ENCODE data around the gene RNF14. TPM values are rescaled to one million over a fixed set of nuclear protein-coding genes. Genes with fewer than 3 reads are reported as not detected.
"Not testable (repeated sequence)": the region's sequence is repeated elsewhere in the genome, so short reads cannot be mapped to it uniquely, and the experiment has no call there.

RNF14 gene
- 10 to 100 TPM; 29.4 to 38.5 TPM for total RNA-seq

GRCh38 chr5:141968914-141969608 is at the start of gene RNF14:
TSS of gene RNF14 (plus strand) at chr5:141969105. CDS start at chr5:141973589, 4,484 bp downstream.
- Mint-ChIP-seq H3K27ac (peak within 1 kb of the TSS; percentile 95 to 98), H3K36me3 (peaks cover 7 to 13% of the 10 kb centered on the region in 2 donors), H3K9me3 (no peaks in the 10 kb centered on the region)
- DNase-seq (ENCODE audit: low spot score in 2 of 2) (peak; percentile 95 to 96), ATAC-seq (peak; percentile 96 to 97)

GRCh38 chr5:141919218-141920119 is 49.4 kb upstream of the RNF14 start:
- Mint-ChIP-seq H3K9me3 (no peaks in the 10 kb centered on the region), H3K27ac (peak overlapping the region in 1 of 2 donors; percentile 12), H3K36me3 (peaks cover 0 to 8% of the 10 kb centered on the region in 2 donors)
- no peak for ATAC-seq
- no peak for DNase-seq (ENCODE audit: low spot score in 2 of 2)

GRCh38 chr5:141920771-141921170 is 48.1 kb upstream of the RNF14 start:
- ATAC-seq (no peak), DNase-seq (ENCODE audit: low spot score in 2 of 2) (no peak)
- Mint-ChIP-seq H3K36me3 (peaks cover 6 to 13% of the 10 kb centered on the region in 2 donors), H3K9me3 (no peaks in the 10 kb centered on the region), H3K27ac (peak overlapping the region in 1 of 2 donors; percentile 22)

- Mint-ChIP-seq H3K36me3 (peaks cover 12 to 18% of the 10 kb centered on the region in 2 donors), H3K27ac (peak overlapping the region; percentile 85 to 95)
- peak in 1 of 2 donors; percentile 6 for ATAC-seq
- not testable (repeated sequence) for H3K9me3 Mint-ChIP-seq; DNase-seq (ENCODE audit: low spot score in 2 of 2)
These were observed 46.0 kb upstream of the RNF14 start for GRCh38 chr5:141922827-141923447.

- no peaks in the 10 kb centered on the region for H3K9me3 Mint-ChIP-seq
- H3K27ac Mint-ChIP-seq, result peak within 1 kb of the TSS; percentile 85 to 95
- peaks cover 16 to 18% of the 10 kb centered on the region in 2 donors for H3K36me3 Mint-ChIP-seq
- DNase-seq (ENCODE audit: low spot score in 2 of 2) (peak; percentile 90 to 93), ATAC-seq (peak; percentile 96)
These were observed 45.2 kb upstream of the RNF14 start, which contains the start of gene DELE1 for GRCh38 chr5:141923448-141924313. TSS of gene DELE1 (plus strand) at chr5:141923871. CDS start at chr5:141923942, 71 bp downstream.

GRCh38 chr5:141926434-141926833 is 42.5 kb upstream of the RNF14 start:
- Mint-ChIP-seq H3K9me3 (no peaks in the 10 kb centered on the region), H3K36me3 (peaks cover 16 to 18% of the 10 kb centered on the region in 2 donors), H3K27ac (no peak overlapping the region)
- ATAC-seq (no peak), DNase-seq (ENCODE audit: low spot score in 2 of 2) (no peak)

GRCh38 chr5:141928051-141928450 is 40.9 kb upstream of the RNF14 start:
- Mint-ChIP-seq H3K36me3 (peaks cover 16 to 18% of the 10 kb centered on the region in 2 donors), H3K9me3 (no peaks in the 10 kb centered on the region), H3K27ac (peak overlapping the region in 1 of 2 donors; percentile 63)
- ATAC-seq (no peak), DNase-seq (ENCODE audit: low spot score in 2 of 2) (no peak)

GRCh38 chr5:141929398-141930058 is 39.4 kb upstream of the RNF14 start:
- peaks cover 10 to 16% of the 10 kb centered on the region in 2 donors for H3K36me3 Mint-ChIP-seq

GRCh38 chr5:141931694-141932093 is 37.2 kb upstream of the RNF14 start:
- ATAC-seq (no peak), DNase-seq (ENCODE audit: low spot score in 2 of 2) (no peak)
- Mint-ChIP-seq H3K9me3 (no peaks in the 10 kb centered on the region), H3K27ac (peak overlapping the region in 1 of 2 donors; percentile 58), H3K36me3 (peaks cover under 1 to 9% of the 10 kb centered on the region in 2 donors)

More at GRCh38 chr5:141929398-141930058, 39.4 kb upstream of the RNF14 start:
- no peak for ATAC-seq
- Mint-ChIP-seq H3K9me3 (no peaks in the 10 kb centered on the region), H3K27ac (no peak overlapping the region)
- no peak for DNase-seq (ENCODE audit: low spot score in 2 of 2)

- ATAC-seq (no peak), DNase-seq (ENCODE audit: low spot score in 2 of 2) (no peak)
- peaks cover 0 to 2% of the 10 kb centered on the region in 2 donors for H3K36me3 Mint-ChIP-seq
- peak overlapping the region in 1 of 2 donors; percentile 24 for H3K27ac Mint-ChIP-seq
- H3K9me3 Mint-ChIP-seq, result no peaks in the 10 kb centered on the region
These were observed 35.8 kb upstream of the RNF14 start for GRCh38 chr5:141933151-141933550.

GRCh38 chr5:141934099-141934844 is 34.6 kb upstream of the RNF14 start:
- Mint-ChIP-seq H3K36me3 (no peaks in the 10 kb centered on the region), H3K9me3 (no peaks in the 10 kb centered on the region), H3K27ac (no peak overlapping the region)
- no peak for DNase-seq (ENCODE audit: low spot score in 2 of 2)
- ATAC-seq, result no peak

GRCh38 chr5:141935538-141935937 is 33.4 kb upstream of the RNF14 start:
- Mint-ChIP-seq H3K27ac (peak overlapping the region; percentile 7 to 65), H3K9me3 (no peaks in the 10 kb centered on the region), H3K36me3 (no peaks in the 10 kb centered on the region)
- ATAC-seq (no peak), DNase-seq (ENCODE audit: low spot score in 2 of 2) (no peak)

- Mint-ChIP-seq H3K36me3 (no peaks in the 10 kb centered on the region), H3K9me3 (no peaks in the 10 kb centered on the region), H3K27ac (peak overlapping the region; percentile 46 to 94)
- DNase-seq (ENCODE audit: low spot score in 2 of 2) (no peak), ATAC-seq (peak in 1 of 2 donors; percentile 18)
These were observed 28.1 kb upstream of the RNF14 start for GRCh38 chr5:141940695-141941271.

GRCh38 chr5:141941307-141941706 is 27.6 kb upstream of the RNF14 start:
- no peak for ATAC-seq
- no peaks in the 10 kb centered on the region for H3K9me3 Mint-ChIP-seq
- H3K36me3 Mint-ChIP-seq, result no peaks in the 10 kb centered on the region
- H3K27ac Mint-ChIP-seq, result peak overlapping the region in 1 of 2 donors; percentile 94
- DNase-seq (ENCODE audit: low spot score in 2 of 2), result no peak
